SK-N-SH treated with all-trans-retinoic acid at 6 μM for 48 hours (cell line): Measurements from ENCODE around the gene WDR7.

Experiments
- ATAC-seq: fragments of 200-7000 bp; cut with Tn5 transposase; 3 replicates; pipeline ENCODE4 v1.9.1; 2020; ENCODE audit warnings: mild to moderate bottlenecking, moderate library complexity
- ARNTL ChIP-seq: fragments of 450-650 bp; formaldehyde crosslinking; IDR thresholded peaks from 2 replicates; pipeline ENCODE4 v1.5.0; 2020; ENCODE audit warnings: low read depth, mild to moderate bottlenecking, moderate library complexity, borderline replicate concordance
- BACH2 ChIP-seq: fragments of 250-450 bp; sonication (Bioruptor Pico); IDR thresholded peaks from 2 replicates; pipeline ENCODE4 v1.9.0; 2021; ENCODE audit warnings: mild to moderate bottlenecking, borderline replicate concordance
- CSDC2 ChIP-seq: fragments of 250-450 bp; sonication (Bioruptor Pico); IDR thresholded peaks from 2 replicates; pipeline ENCODE4 v1.5.0; 2020; ENCODE audit warnings: mild to moderate bottlenecking, moderate library complexity
- ESRRG ChIP-seq: fragments of 250-450 bp; sonication (Bioruptor Pico); IDR thresholded peaks from 2 replicates; pipeline ENCODE4 v1.6.1; 2021; ENCODE audit warnings: mild to moderate bottlenecking
- GLIS3 ChIP-seq: fragments of 250-450 bp; sonication (Bioruptor Pico); IDR thresholded peaks from 2 replicates; pipeline ENCODE4 v1.5.0; 2020; ENCODE audit warnings: mild to moderate bottlenecking, moderate library complexity
- OSR1 ChIP-seq: fragments of 250-450 bp; sonication (Bioruptor Pico); IDR thresholded peaks from 2 replicates; pipeline ENCODE4 v1.8.0; 2022; ENCODE audit warnings: moderate library complexity, mild to moderate bottlenecking, inconsistent platforms
- RARB ChIP-seq: fragments of 250-450 bp; sonication (Bioruptor Pico); IDR thresholded peaks from 2 replicates; pipeline ENCODE4 v1.8.0; 2021; ENCODE audit warnings: mild to moderate bottlenecking, moderate library complexity
- TCF4 ChIP-seq: fragments of 250-450 bp; sonication (Bioruptor Pico); IDR thresholded peaks from 2 replicates; pipeline ENCODE4 v1.8.0; 2021; ENCODE audit warnings: mild to moderate bottlenecking, moderate library complexity, borderline replicate concordance
- ZC3H10 ChIP-seq: fragments of 250-450 bp; sonication (Bioruptor Pico); IDR thresholded peaks from 2 replicates; pipeline ENCODE4 v1.5.1; 2021; ENCODE audit warnings: mild to moderate bottlenecking, moderate library complexity
- ZFP30 ChIP-seq: fragments of 450-650 bp; formaldehyde crosslinking; IDR thresholded peaks from 2 replicates; pipeline ENCODE4 v1.5.0; 2022; ENCODE audit warnings: mild to moderate bottlenecking, moderate library complexity
- ZNF70 ChIP-seq: fragments of 450-650 bp; formaldehyde crosslinking; IDR thresholded peaks from 2 replicates; pipeline ENCODE4 v1.5.0; 2020; ENCODE audit warnings: mild to moderate bottlenecking, moderate library complexity
- ZNF8 ChIP-seq: fragments of 450-650 bp; formaldehyde crosslinking; IDR thresholded peaks from 2 replicates; pipeline ENCODE4 v1.5.0; 2020; ENCODE audit warnings: mild to moderate bottlenecking, moderate library complexity
- TF ChIP-seq, protein P1 (sequence below): fragments of 250-450 bp; sonication (Bioruptor Pico); IDR thresholded peaks from 2 replicates; pipeline ENCODE4 v1.5.0; 2020; ENCODE audit warnings: mild to moderate bottlenecking, moderate library complexity
- TF ChIP-seq, protein P2 (sequence below): fragments of 250-450 bp; sonication (Bioruptor Pico); IDR thresholded peaks from 2 replicates; pipeline ENCODE4 v1.8.0; 2021; ENCODE audit warnings: low read depth, mild to moderate bottlenecking, moderate library complexity, borderline replicate concordance
- TF ChIP-seq, protein P3 (sequence below): fragments of 250-450 bp; sonication (Bioruptor Pico); IDR thresholded peaks from 2 replicates; pipeline ENCODE4 v1.8.0; 2020; ENCODE audit warnings: mild to moderate bottlenecking, moderate library complexity, borderline replicate concordance
- TF ChIP-seq, protein P4 (sequence below): fragments of 250-450 bp; sonication (Bioruptor Pico); IDR thresholded peaks from 2 replicates; pipeline ENCODE4 v1.5.1; 2021; ENCODE audit warnings: mild to moderate bottlenecking, moderate library complexity
- TF ChIP-seq, protein P5 (sequence below): fragments of 250-450 bp; sonication (Bioruptor Pico); IDR thresholded peaks from 2 replicates; pipeline ENCODE4 v1.5.1; 2020; ENCODE audit warnings: low read depth, mild to moderate bottlenecking, moderate library complexity

Gene WDR7

DNA sequence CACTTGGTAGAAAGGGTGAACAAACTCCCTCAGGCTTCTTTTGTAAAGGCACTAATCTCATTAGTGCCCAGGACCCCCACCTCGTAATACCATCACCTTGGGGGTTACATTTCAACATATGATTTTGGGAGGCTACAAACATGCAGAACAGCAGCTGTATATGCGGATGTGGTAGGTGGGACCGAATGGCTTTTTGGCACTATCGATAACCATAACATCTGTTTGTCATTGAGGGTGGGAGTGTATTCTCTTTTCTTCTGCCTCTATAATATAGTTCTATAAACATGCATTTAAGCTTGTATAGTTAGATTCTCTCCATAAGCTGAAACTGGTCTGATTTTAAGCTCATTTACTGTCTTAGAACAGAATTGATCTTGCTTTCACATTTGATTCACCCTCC, 256.6 kb downstream of the WDR7 start:
- TF ChIP-seq, protein P1, sequence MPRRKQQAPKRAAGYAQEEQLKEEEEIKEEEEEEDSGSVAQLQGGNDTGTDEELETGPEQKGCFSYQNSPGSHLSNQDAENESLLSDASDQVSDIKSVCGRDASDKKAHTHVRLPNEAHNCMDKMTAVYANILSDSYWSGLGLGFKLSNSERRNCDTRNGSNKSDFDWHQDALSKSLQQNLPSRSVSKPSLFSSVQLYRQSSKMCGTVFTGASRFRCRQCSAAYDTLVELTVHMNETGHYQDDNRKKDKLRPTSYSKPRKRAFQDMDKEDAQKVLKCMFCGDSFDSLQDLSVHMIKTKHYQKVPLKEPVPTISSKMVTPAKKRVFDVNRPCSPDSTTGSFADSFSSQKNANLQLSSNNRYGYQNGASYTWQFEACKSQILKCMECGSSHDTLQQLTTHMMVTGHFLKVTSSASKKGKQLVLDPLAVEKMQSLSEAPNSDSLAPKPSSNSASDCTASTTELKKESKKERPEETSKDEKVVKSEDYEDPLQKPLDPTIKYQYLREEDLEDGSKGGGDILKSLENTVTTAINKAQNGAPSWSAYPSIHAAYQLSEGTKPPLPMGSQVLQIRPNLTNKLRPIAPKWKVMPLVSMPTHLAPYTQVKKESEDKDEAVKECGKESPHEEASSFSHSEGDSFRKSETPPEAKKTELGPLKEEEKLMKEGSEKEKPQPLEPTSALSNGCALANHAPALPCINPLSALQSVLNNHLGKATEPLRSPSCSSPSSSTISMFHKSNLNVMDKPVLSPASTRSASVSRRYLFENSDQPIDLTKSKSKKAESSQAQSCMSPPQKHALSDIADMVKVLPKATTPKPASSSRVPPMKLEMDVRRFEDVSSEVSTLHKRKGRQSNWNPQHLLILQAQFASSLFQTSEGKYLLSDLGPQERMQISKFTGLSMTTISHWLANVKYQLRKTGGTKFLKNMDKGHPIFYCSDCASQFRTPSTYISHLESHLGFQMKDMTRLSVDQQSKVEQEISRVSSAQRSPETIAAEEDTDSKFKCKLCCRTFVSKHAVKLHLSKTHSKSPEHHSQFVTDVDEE (CRISPR knock-in tag), result no peak
- TF ChIP-seq RARB (CRISPR knock-in tag), result no peak
- TF ChIP-seq, protein P2, sequence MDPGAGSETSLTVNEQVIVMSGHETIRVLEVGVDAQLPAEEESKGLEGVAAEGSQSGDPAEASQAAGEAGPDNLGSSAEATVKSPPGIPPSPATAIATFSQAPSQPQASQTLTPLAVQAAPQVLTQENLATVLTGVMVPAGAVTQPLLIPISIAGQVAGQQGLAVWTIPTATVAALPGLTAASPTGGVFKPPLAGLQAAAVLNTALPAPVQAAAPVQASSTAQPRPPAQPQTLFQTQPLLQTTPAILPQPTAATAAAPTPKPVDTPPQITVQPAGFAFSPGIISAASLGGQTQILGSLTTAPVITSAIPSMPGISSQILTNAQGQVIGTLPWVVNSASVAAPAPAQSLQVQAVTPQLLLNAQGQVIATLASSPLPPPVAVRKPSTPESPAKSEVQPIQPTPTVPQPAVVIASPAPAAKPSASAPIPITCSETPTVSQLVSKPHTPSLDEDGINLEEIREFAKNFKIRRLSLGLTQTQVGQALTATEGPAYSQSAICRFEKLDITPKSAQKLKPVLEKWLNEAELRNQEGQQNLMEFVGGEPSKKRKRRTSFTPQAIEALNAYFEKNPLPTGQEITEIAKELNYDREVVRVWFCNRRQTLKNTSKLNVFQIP, result no peak
- TF ChIP-seq ZFP30 (CRISPR knock-in tag), result no peak
- no peak for TF ChIP-seq OSR1
- TF ChIP-seq ZNF8 (CRISPR knock-in tag), result no peak
- TF ChIP-seq ZC3H10, result no peak
- TF ChIP-seq CSDC2 (CRISPR knock-in tag), result no peak
- no peak for TF ChIP-seq GLIS3 (CRISPR knock-in tag)
- TF ChIP-seq ARNTL (CRISPR knock-in tag), result no peak
- no peak for TF ChIP-seq BACH2 (CRISPR knock-in tag)
- ATAC-seq, result no peak

DNA sequence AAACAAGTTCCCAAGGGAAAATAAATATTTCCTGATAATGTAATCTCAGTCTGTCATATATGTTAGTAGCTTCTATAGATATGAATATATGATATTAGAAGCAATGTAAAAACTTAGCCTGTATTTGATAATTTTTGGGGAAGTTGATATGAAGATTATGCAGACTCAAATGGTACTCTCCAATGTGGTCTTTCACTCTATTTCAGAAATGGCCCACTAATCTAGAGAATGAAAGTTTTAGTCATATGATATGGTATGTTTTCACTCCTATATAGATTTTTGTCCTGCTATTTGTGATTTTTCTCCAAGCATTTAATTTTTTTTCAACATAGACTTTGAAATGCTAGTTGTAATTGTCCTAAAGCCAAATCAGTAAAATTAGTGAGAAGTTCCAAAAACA, 259.1 kb downstream of the WDR7 start:
- ATAC-seq, result no peak
- TF ChIP-seq, protein P3, sequence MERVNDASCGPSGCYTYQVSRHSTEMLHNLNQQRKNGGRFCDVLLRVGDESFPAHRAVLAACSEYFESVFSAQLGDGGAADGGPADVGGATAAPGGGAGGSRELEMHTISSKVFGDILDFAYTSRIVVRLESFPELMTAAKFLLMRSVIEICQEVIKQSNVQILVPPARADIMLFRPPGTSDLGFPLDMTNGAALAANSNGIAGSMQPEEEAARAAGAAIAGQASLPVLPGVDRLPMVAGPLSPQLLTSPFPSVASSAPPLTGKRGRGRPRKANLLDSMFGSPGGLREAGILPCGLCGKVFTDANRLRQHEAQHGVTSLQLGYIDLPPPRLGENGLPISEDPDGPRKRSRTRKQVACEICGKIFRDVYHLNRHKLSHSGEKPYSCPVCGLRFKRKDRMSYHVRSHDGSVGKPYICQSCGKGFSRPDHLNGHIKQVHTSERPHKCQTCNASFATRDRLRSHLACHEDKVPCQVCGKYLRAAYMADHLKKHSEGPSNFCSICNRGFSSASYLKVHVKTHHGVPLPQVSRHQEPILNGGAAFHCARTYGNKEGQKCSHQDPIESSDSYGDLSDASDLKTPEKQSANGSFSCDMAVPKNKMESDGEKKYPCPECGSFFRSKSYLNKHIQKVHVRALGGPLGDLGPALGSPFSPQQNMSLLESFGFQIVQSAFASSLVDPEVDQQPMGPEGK (CRISPR knock-in tag), result no peak
- TF ChIP-seq, protein P4, sequence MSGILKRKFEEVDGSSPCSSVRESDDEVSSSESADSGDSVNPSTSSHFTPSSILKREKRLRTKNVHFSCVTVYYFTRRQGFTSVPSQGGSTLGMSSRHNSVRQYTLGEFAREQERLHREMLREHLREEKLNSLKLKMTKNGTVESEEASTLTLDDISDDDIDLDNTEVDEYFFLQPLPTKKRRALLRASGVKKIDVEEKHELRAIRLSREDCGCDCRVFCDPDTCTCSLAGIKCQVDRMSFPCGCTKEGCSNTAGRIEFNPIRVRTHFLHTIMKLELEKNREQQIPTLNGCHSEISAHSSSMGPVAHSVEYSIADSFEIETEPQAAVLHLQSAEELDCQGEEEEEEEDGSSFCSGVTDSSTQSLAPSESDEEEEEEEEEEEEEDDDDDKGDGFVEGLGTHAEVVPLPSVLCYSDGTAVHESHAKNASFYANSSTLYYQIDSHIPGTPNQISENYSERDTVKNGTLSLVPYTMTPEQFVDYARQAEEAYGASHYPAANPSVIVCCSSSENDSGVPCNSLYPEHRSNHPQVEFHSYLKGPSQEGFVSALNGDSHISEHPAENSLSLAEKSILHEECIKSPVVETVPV (CRISPR knock-in tag), result no peak
- no peak for TF ChIP-seq RARB (CRISPR knock-in tag)
- no peak for TF ChIP-seq ESRRG (CRISPR knock-in tag)
- TF ChIP-seq ARNTL (CRISPR knock-in tag), result no peak
- no peak for TF ChIP-seq GLIS3 (CRISPR knock-in tag)
- no peak for TF ChIP-seq ZC3H10
- TF ChIP-seq ZNF70 (CRISPR knock-in tag), result no peak
- no peak for TF ChIP-seq TCF4 (CRISPR knock-in tag)

DNA sequence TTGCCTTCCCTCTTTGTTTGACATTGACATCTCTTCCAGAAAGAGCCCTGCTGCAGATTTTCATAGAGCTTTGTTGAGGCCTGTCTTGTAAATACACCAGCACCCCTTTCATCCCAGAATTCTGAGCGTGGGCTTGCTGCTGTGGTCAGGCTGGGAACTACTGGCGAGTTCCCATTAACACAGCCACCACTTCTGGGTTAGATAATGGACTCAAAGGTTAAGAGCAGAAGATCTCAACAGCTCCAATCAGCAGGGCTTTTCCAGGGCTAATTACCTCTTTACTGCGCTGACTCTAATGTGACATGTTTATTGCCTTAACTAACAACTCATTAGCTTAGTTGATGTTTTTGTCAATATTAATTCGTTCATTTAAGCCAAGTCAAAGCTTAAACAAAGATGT, 259.8 kb downstream of the WDR7 start:
- TF ChIP-seq ZC3H10 (no peak), RARB (CRISPR knock-in tag) (no peak), ESRRG (CRISPR knock-in tag) (no peak), ZFP30 (CRISPR knock-in tag) (no peak)
- TF ChIP-seq, protein P4 (CRISPR knock-in tag), result no peak
- TF ChIP-seq, protein P5, sequence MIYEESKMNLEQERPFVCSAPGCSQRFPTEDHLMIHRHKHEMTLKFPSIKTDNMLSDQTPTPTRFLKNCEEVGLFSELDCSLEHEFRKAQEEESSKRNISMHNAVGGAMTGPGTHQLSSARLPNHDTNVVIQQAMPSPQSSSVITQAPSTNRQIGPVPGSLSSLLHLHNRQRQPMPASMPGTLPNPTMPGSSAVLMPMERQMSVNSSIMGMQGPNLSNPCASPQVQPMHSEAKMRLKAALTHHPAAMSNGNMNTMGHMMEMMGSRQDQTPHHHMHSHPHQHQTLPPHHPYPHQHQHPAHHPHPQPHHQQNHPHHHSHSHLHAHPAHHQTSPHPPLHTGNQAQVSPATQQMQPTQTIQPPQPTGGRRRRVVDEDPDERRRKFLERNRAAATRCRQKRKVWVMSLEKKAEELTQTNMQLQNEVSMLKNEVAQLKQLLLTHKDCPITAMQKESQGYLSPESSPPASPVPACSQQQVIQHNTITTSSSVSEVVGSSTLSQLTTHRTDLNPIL (CRISPR knock-in tag), result no peak
- TF ChIP-seq, protein P1 (CRISPR knock-in tag), result no peak
- no peak for ATAC-seq
